ENCODE results near the gene MICALL1. TPM values are rescaled to one million over a fixed set of nuclear protein-coding genes. Genes with fewer than 3 reads are reported as not detected.

MICALL1 gene
- total and polyA plus RNA-seq, 3 donors from 2014 or later = 25.2 to 38.0 (median 30.8) TPM

DNA sequence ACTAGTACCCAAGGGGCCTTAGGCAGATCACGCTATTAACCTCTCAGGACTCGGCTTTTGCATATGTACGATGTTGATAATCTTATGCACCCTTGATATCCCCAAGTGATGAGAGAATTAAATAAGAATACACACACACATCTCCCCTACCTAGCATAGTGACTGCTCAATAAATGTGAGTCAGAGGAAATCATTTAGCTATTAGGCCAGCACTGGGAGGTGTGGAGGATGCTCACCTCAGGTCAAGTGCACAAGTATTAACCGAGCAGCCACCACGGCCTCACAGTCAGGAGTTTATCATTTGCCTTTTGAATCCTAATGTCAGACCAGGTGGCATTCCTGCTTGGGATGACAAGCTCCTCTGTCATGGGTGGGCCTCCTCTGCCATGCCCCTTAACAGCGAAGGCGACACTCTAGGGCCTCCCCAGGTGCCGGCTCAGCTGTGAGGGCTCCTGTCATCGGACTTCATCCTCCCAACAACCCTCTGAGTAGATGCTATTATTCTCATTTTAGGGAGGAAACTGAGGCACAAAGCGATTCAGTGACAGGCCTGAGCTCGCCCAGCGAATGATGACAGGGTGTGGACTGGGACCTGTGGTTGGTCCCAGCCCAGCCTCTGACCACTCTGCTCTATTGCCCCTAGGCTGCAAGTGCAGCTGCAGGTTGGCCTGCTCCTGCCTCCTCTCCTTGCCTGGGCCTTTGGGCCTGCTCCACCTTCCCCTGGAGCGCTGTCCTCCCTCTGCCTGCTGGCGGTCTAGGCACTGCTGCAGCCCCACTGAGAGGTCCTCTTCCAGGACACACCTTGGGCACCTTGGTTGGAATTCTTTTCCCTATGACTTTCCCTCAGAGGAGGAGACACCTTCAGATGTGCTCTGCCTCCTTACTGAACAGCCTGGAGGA lies 83.3 kb downstream of the MICALL1 start:
- Histone ChIP-seq H3K36me3 (ENCODE audit: low read depth, missing control alignments) (no peaks in the 10 kb centered on the region), H3K27me3 (no peaks in the 10 kb centered on the region), H3K9me3 (no peaks in the 10 kb centered on the region), H3K27ac (no peak overlapping the region), H3K4me3 (no peak overlapping the region), H3K4me1 (peaks cover 10% of the 10 kb centered on the region)
- DNase-seq = no peak
- intact Hi-C loops (cut with DNase I; ENCODE audit: low total_unique reads) = no loop called here
- TF ChIP-seq POLR2A (IDR thresholded peaks at IDR 0.05) = no peak
- TF ChIP-seq, protein P1, sequence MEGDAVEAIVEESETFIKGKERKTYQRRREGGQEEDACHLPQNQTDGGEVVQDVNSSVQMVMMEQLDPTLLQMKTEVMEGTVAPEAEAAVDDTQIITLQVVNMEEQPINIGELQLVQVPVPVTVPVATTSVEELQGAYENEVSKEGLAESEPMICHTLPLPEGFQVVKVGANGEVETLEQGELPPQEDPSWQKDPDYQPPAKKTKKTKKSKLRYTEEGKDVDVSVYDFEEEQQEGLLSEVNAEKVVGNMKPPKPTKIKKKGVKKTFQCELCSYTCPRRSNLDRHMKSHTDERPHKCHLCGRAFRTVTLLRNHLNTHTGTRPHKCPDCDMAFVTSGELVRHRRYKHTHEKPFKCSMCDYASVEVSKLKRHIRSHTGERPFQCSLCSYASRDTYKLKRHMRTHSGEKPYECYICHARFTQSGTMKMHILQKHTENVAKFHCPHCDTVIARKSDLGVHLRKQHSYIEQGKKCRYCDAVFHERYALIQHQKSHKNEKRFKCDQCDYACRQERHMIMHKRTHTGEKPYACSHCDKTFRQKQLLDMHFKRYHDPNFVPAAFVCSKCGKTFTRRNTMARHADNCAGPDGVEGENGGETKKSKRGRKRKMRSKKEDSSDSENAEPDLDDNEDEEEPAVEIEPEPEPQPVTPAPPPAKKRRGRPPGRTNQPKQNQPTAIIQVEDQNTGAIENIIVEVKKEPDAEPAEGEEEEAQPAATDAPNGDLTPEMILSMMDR (IDR thresholded peaks at IDR 0.05) = no peak
- WGBS, 2 donors = 83 to 87% methylated on average over 12 to 14 of the region's 14 CpGs

DNA sequence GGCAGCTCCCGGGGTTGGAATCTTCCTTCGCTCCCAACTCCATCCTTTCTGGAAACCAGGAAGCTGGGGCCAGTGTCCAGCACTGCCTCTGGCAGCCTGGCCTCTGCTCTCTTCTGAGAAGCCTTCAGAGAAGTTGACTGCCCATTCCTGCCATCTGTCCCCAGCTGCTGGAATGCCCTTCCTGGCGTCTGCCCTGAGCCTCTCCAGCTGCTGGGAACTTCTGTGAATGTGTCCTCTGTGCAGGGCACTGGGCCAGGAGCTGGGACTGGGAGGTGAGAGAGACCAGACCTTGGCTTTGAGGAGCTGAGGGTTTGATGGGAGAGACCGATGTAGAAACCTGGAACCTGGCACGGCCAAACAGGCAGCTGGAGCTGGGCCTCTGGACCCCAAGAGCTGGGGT lies 84.2 kb downstream of the MICALL1 start:
- Histone ChIP-seq H3K4me1 (peaks cover 10% of the 10 kb centered on the region), H3K9me3 (no peaks in the 10 kb centered on the region), H3K27me3 (no peaks in the 10 kb centered on the region), H3K36me3 (ENCODE audit: low read depth, missing control alignments) (no peaks in the 10 kb centered on the region), H3K4me3 (no peak overlapping the region), H3K27ac (no peak overlapping the region)
- TF ChIP-seq, protein P1 (IDR thresholded peaks at IDR 0.05) = no peak
- TF ChIP-seq POLR2A (IDR thresholded peaks at IDR 0.05) = no peak
- intact Hi-C loops (cut with DNase I; ENCODE audit: low total_unique reads) = no loop called here
- no peak for DNase-seq
- 45 to 70% methylated on average over 5 of the region's 5 CpGs for WGBS, 2 donors

DNA sequence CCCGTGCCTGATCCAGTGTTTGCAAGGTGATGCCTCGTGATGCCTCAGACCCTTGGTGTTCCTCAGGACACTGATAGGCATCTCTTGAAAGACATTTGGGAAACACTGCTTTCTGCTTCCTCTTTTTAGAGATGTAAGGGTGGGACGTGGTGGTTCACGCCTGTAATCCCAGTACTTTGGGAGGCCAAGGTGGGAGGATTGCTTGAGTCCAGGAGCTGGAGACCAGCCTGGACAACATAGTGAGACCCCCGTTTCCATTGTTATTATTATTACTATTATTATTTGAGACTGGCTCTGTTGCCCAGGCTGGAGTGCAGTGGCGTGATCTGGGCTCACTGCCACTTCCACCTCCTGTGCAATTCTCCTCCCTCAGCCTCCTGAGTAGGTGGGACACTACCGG lies 84.8 kb downstream of the MICALL1 start:
- DNase-seq = no peak
- Histone ChIP-seq H3K4me1 (peaks cover 10% of the 10 kb centered on the region), H3K9me3 (no peaks in the 10 kb centered on the region), H3K27me3 (no peaks in the 10 kb centered on the region), H3K36me3 (ENCODE audit: low read depth, missing control alignments) (no peaks in the 10 kb centered on the region), H3K4me3 (no peak overlapping the region), H3K27ac (no peak overlapping the region)
- TF ChIP-seq POLR2A (IDR thresholded peaks at IDR 0.05) = no peak
- TF ChIP-seq, protein P1 (IDR thresholded peaks at IDR 0.05) = no peak
- 90 to 94% methylated on average over 6 to 7 of the region's 7 CpGs for WGBS, 2 donors
- intact Hi-C loops (cut with DNase I; ENCODE audit: low total_unique reads) = no loop called here

DNA sequence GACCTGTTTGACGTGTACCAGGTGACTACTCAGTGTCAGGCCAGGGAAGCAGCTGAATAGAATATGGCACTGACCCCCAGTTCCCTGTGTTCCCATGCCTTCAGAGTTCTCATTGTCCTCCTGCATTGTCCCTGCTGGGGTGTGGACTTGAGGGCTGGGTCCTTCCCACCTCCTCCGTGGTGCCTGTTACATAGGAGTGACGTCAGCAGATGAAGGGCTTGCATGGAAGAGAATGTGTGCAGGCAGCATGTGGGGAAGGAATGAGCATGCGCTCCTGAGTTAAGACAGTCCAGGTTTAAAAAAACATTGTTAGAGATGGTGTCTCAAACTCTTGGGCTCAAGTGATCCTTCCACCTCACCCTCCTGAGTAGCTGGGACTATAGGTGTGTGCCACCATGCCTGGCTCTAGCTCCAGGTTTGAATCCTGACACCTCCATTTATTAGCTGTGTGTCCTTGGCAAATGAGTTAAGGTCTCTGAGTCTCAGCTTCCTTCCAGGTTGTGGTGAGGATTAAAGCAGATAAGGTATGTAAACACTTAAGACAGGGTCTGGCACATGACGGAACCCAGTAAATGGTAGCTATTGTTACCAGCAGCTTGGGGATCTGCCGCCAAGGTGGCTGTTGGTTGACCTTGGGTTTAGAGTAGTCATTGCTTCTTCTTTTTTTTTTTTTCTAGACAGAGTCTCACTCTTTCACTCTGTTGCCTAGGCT lies 85.8 kb downstream of the MICALL1 start:
- Histone ChIP-seq H3K9me3 (no peaks in the 10 kb centered on the region), H3K4me1 (peaks cover 3% of the 10 kb centered on the region), H3K27ac (no peak overlapping the region), H3K4me3 (no peak overlapping the region), H3K36me3 (ENCODE audit: low read depth, missing control alignments) (no peaks in the 10 kb centered on the region), H3K27me3 (no peaks in the 10 kb centered on the region)
- DNase-seq = no peak
- 59 to 77% methylated on average over 6 of the region's 6 CpGs for WGBS, 2 donors
- TF ChIP-seq, protein P1 (IDR thresholded peaks at IDR 0.05) = no peak
- TF ChIP-seq POLR2A (IDR thresholded peaks at IDR 0.05) = no peak
- intact Hi-C loops (cut with DNase I; ENCODE audit: low total_unique reads) = no loop called here

Small RNA genes lying within 50 kb of the gene (microRNA-seq; reads per million reads assigned to microRNA genes)
- gene MIR4534 (ENCODE audit: borderline number of aligned reads in 2 of 2, borderline replicate concordance in 1 of 2) (0 reads per million in 2 donors), gene MIR6820 (ENCODE audit: borderline number of aligned reads in 2 of 2, borderline replicate concordance in 1 of 2) (0 to 4.2 reads per million in 2 donors)

Other genes starting within 250 kb of the MICALL1 start
- gene PDXP, start 247.6 kb upstream of the MICALL1 start, total RNA-seq = 100 to 1,000 TPM in 1 of 2 donors, 10 to 100 TPM in 1; 95.7 to 117 TPM
- gene PDXP, start 247.6 kb upstream of the MICALL1 start, polyA plus RNA-seq (ENCODE audit: insufficient read depth, low read depth, low replicate concordance) = 51.9 TPM
- gene LGALS1, start 230.7 kb upstream of the MICALL1 start, total RNA-seq = 100 to 1,000 TPM; 466 to 960 TPM
- gene LGALS1, start 230.7 kb upstream of the MICALL1 start, polyA plus RNA-seq (ENCODE audit: insufficient read depth, low read depth, low replicate concordance) = 681 TPM
- gene NOL12, start 220.0 kb upstream of the MICALL1 start, total RNA-seq = 10 to 100 TPM; 46.6 to 51.2 TPM
- gene NOL12, start 220.0 kb upstream of the MICALL1 start, polyA plus RNA-seq (ENCODE audit: insufficient read depth, low read depth, low replicate concordance) = 76.2 TPM
- 10 to 100 TPM; 74.0 to 80.2 TPM for gene TRIOBP, start 209.2 kb upstream of the MICALL1 start, total RNA-seq
- 52.9 TPM for gene TRIOBP, start 209.2 kb upstream of the MICALL1 start, polyA plus RNA-seq (ENCODE audit: insufficient read depth, low read depth, low replicate concordance)
- 10 to 100 TPM; 36.7 to 40.6 TPM for gene GCAT, start 98.4 kb upstream of the MICALL1 start, total RNA-seq
- gene GCAT, start 98.4 kb upstream of the MICALL1 start, polyA plus RNA-seq (ENCODE audit: insufficient read depth, low read depth, low replicate concordance) = 21.4 TPM
- gene GALR3, start 82.9 kb upstream of the MICALL1 start, total RNA-seq = 1 to 10 TPM in 1 of 2 donors, under 1 TPM in 1; 0.81 to 4.8 TPM
- not detected for gene GALR3, start 82.9 kb upstream of the MICALL1 start, polyA plus RNA-seq (ENCODE audit: insufficient read depth, low read depth, low replicate concordance)
- gene ANKRD54, start 62.0 kb upstream of the MICALL1 start, total RNA-seq = 100 to 1,000 TPM; 117 to 138 TPM
- gene ANKRD54, start 62.0 kb upstream of the MICALL1 start, polyA plus RNA-seq (ENCODE audit: insufficient read depth, low read depth, low replicate concordance) = 61.5 TPM
- 100 to 1,000 TPM; 185 to 316 TPM for gene EIF3L, start 56.9 kb upstream of the MICALL1 start, total RNA-seq
- 295 TPM for gene EIF3L, start 56.9 kb upstream of the MICALL1 start, polyA plus RNA-seq (ENCODE audit: insufficient read depth, low read depth, low replicate concordance)
- 10 to 100 TPM; 50.9 to 70.9 TPM for gene C22orf23, start 47.3 kb downstream of the MICALL1 start, total RNA-seq
- gene C22orf23, start 47.3 kb downstream of the MICALL1 start, polyA plus RNA-seq (ENCODE audit: insufficient read depth, low read depth, low replicate concordance) = 241 TPM
- 100 to 1,000 TPM; 107 to 137 TPM for gene POLR2F, start 47.4 kb downstream of the MICALL1 start, total RNA-seq
- gene POLR2F, start 47.4 kb downstream of the MICALL1 start, polyA plus RNA-seq (ENCODE audit: insufficient read depth, low read depth, low replicate concordance) = 88.7 TPM
- 1 to 10 TPM; 5.0 to 5.4 TPM for gene SOX10, start 78.3 kb downstream of the MICALL1 start, total RNA-seq
- 6.1 TPM for gene SOX10, start 78.3 kb downstream of the MICALL1 start, polyA plus RNA-seq (ENCODE audit: insufficient read depth, low read depth, low replicate concordance)
- gene PICK1, start 151.1 kb downstream of the MICALL1 start, total RNA-seq = 10 to 100 TPM; 78.7 to 89.7 TPM
- 61.5 TPM for gene PICK1, start 151.1 kb downstream of the MICALL1 start, polyA plus RNA-seq (ENCODE audit: insufficient read depth, low read depth, low replicate concordance)
- 1 to 10 TPM; 1.6 to 2.0 TPM for gene SLC16A8, start 177.9 kb downstream of the MICALL1 start, total RNA-seq
- 2.4 TPM for gene SLC16A8, start 177.9 kb downstream of the MICALL1 start, polyA plus RNA-seq (ENCODE audit: insufficient read depth, low read depth, low replicate concordance)
- 10 to 100 TPM in 1 of 2 donors, 1 to 10 TPM in 1; 8.8 to 10.0 TPM for gene BAIAP2L2, start 204.4 kb downstream of the MICALL1 start, total RNA-seq
- 6.6 TPM for gene BAIAP2L2, start 204.4 kb downstream of the MICALL1 start, polyA plus RNA-seq (ENCODE audit: insufficient read depth, low read depth, low replicate concordance)